ENCODE measurements around the gene XPC. TPM values are rescaled to one million over a fixed set of nuclear protein-coding genes. Genes with fewer than 3 reads are reported as not detected.

The XPC gene
- total RNA-seq, 1 experiment from 2014 or later: 52.2 TPM

DNA sequence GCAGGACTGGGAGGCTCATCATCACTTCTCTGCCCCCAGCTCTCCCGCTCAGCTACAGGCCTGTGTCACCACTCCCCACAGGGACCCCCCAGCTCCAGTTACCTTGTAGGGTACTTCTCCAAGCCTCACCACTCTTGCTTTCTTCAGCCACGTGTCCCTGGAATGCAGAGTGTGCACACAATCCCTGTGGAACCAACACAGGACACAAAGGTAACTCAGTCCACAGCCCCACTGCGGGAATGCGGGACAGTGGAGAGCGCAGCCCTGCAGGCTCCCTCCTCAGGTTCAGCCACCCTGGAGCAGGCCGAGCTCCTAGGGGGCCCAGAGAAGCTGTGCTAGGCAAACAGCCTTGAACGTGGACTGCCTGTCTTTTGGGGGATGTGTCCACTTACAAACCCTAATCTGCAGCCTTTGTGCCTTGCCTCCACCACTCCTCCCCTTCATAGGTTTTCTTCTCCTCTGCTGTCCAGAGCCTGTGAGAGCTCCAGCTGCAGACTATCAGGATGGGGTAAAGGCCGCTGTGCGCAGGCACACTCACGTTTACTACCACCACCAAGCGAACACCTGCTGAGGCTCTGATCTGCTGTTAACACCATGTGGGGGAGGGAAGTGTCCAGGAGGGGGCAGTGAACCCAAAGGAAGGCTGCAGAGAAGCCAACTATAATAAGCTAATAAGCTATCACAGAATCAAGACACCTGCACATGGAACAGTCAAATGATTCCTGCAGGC lies 26.0 kb downstream of the XPC start:
- in situ Hi-C loops (cut with HindIII; ENCODE audit: low sequenced_read_pairs): no loop called here
- DNase-seq (ENCODE audit: low spot score): no peak

- no peak for DNase-seq (ENCODE audit: low spot score)
- in situ Hi-C loops (cut with HindIII; ENCODE audit: low sequenced_read_pairs): no loop called here
Measured at GRCh38 chr3:14151471-14152083, 26.8 kb downstream of the XPC start.

- DNase-seq (ENCODE audit: low spot score): no peak
- in situ Hi-C loops (cut with HindIII; ENCODE audit: low sequenced_read_pairs): no loop called here
Measured at GRCh38 chr3:14150491-14151230, 27.7 kb downstream of the XPC start.

- in situ Hi-C loops (cut with HindIII; ENCODE audit: low sequenced_read_pairs): no loop called here
- no peak for DNase-seq (ENCODE audit: low spot score)
Measured at GRCh38 chr3:14150078-14150477, 28.3 kb downstream of the XPC start.

- DNase-seq (ENCODE audit: low spot score): no peak
- in situ Hi-C loops (cut with HindIII; ENCODE audit: low sequenced_read_pairs): no loop called here
Measured at GRCh38 chr3:14148041-14148985, 30.1 kb downstream of the XPC start.

- in situ Hi-C loops (cut with HindIII; ENCODE audit: low sequenced_read_pairs): no loop called here
- no peak for DNase-seq (ENCODE audit: low spot score)
Measured at GRCh38 chr3:14147617-14148016, 30.8 kb downstream of the XPC start.

GRCh38 chr3:14147066-14147435 lies 31.4 kb downstream of the XPC start:
- in situ Hi-C loops (cut with HindIII; ENCODE audit: low sequenced_read_pairs): no loop called here
- DNase-seq (ENCODE audit: low spot score): no peak

DNA sequence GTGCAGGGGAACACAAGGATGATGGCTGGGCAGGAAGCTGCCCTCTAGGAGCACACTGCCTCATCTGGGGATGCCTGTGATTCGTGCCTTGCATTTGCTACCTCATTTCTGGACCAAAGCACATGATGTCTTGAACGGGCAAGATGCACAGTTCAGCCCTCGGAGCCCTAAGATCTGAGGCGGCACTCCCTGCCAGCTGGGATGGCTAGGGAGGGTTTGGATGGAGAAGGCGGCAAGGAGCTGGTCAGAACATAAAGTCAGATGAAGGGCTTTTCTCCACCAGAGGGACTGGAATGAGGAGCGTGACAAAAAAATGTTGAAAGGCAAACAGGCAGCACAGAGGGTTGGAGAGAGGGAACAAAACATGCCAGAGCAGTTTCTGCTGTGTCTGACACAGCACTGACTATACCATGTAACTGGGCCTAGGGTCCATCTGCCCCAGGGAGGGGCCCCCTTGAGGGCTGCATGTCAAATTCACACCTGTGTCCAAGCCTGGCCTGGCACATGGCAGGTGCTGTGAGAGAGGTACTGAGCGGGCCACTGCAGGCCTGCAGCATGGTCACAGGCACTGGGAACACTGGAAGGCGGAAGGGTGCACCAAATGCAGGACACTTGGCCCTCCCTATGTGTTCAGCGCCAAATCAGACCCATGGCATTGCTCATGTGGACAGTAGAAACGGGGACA lies 31.9 kb downstream of the XPC start:
- no peak for DNase-seq (ENCODE audit: low spot score)
- in situ Hi-C loops (cut with HindIII; ENCODE audit: low sequenced_read_pairs): no loop called here

DNA sequence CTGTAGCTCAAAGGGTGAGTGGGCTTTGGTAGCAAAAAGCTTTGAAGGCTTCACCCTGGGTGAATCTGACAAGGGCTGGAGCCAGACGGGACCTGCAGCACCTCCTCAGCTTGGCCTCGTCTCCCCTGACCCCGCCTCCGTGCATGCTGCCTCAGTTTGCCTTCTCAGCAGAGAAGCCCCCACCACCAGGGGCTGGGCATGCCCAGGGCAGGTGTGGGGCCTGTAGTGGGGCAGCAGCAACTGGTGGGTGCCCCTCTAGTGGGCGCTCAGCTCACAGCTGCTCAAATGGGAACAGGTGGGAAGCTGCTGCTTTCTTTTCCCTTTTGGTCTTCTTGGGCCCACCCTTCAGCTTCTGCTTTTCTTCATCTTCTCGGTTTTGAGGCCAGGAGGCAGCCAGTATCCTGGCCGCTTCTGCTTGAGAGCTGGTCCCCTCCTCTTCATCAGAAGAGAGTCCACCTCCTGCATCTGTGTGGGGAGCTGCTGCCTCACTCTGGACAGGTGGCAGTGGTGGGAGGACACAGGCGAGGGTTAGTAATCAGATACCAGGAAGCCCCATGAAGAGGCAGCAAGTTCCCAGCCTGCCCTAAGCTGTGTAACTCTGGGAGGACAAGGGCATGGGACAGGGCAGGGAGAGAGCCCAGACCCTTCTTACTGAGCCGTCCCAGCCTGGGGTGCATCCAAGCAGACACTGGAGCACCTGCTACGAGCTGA lies 32.6 kb downstream of the XPC start:
- no peak for DNase-seq (ENCODE audit: low spot score)
- in situ Hi-C loops (cut with HindIII; ENCODE audit: low sequenced_read_pairs): no loop called here

DNA sequence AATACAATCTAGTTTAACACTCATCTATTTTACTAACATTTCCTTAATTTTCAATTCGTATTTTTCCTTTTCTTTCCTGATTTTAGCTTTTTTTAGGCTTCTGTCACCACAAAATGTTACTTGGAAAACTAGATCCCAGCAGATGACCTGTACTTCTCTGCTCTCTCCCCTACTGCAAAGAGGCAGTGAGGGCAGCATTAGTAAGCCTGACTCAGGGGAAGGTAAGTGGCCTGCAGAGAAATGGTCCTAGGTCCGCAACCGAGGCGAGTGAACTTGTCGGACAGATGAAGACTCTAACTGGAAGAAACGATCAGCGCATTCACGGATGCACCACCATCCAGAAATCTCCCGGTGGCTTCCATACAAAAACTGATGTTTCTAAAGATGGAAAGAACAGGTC lies 33.2 kb downstream of the XPC start:
- DNase-seq (ENCODE audit: low spot score): no peak
- in situ Hi-C loops (cut with HindIII; ENCODE audit: low sequenced_read_pairs): no loop called here

DNA sequence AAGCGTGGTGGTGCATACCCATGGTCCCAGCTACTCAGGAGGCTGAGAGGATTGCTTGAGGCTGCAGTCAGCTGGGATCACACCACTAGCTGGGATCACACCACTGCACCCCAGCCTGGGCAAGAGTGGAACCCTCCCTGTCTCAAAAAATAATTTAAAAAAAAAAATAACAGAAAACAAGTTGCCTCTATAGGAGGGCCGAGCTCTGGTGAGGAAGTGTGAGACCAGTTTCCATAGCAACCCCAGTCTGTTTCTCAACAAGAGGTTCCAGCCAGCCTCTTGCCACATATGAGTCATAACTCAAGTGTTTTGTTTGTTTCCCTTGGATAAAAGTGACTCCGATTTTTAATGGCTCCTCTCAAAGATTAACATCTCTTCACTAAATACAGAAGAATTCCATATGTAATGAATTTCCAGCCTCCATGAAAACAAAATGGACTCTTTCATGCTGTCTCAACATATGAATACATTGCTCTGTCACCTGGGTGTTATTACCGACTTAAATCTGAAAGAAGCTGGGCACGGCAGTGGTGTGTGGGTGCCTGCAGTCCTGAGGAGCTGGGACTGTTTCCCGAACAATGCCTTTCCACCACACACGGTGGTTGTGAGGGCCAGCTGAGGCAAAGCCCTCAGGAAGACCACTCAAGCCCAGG lies 33.9 kb downstream of the XPC start:
- in situ Hi-C loops (cut with HindIII; ENCODE audit: low sequenced_read_pairs): no loop called here
- DNase-seq (ENCODE audit: low spot score): peak; percentile 35

- DNase-seq (ENCODE audit: low spot score): no peak
- in situ Hi-C loops (cut with HindIII; ENCODE audit: low sequenced_read_pairs): no loop called here
Measured at GRCh38 chr3:14143271-14144225, 34.9 kb downstream of the XPC start.

DNA sequence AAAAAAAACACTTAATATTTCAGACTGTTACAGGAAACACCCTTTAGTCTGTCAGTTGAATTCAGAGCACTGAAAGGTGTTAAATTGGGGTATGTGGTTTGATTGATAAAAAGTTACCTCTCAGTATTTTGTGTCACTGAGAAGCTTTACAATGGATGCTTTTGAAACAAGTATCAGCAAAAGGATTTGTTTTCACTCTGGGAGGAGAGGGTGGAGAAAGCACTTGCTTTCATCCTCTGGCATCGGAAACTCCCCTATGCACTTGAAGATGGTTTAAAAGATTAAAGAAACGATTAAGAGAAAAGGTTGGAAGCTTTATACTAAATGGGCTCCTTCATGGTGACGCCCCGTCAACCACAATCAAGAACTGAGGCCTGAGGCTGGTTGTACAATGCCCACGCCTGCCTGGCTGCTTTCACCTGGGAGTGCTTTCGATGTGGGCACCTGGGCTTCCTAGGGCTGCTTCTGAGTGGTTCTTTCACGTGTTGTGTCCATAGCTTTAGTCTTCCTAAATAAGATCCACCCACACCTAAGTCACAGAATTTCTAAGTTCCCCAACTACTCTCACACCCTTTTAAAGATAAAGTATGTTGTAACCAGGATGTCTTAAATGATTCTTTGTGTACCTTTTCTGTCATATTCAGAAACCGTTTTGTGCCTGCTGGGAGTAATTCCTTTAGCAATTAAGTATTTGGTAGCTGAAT lies 35.7 kb downstream of the XPC start:
- in situ Hi-C loops (cut with HindIII; ENCODE audit: low sequenced_read_pairs): no loop called here
- no peak for DNase-seq (ENCODE audit: low spot score)

- DNase-seq (ENCODE audit: low spot score): no peak
- in situ Hi-C loops (cut with HindIII; ENCODE audit: low sequenced_read_pairs): no loop called here
Measured at GRCh38 chr3:14141602-14142341, 36.6 kb downstream of the XPC start.

- in situ Hi-C loops (cut with HindIII; ENCODE audit: low sequenced_read_pairs): no loop called here
- no peak for DNase-seq (ENCODE audit: low spot score)
Measured at GRCh38 chr3:14141144-14141543, 37.3 kb downstream of the XPC start.

DNA sequence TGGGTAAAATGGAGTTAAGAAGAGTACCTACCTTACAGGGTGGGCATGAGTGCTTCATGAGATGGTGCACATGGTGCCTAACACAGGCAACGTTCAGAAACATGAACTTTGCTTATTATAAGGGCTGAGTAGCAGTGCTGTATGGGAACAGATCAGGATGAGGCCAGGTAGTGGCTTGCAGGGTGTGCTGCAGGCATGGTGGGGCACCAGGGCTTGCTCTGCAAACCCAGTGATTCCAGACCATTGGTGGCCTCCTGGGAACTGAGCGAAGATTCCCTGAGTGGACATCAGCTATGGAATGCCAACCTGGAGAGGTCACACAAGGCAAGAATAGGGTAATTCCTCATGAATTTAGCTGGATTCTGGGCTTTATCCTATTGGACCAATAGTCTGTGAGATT lies 37.7 kb downstream of the XPC start:
- no peak for DNase-seq (ENCODE audit: low spot score)
- in situ Hi-C loops (cut with HindIII; ENCODE audit: low sequenced_read_pairs): no loop called here
